HG03135 (cell line): ENCODE results near the gene EXOC3L1.

Source experiments
- ATAC-seq: cut with Tn5 transposase; IDR thresholded peaks from one replicate; pipeline ENCODE4 v1.9.1; 2021; ENCODE audit warnings: mild to moderate bottlenecking, moderate library complexity; ENCODE audit not compliant: unreplicated experiment

EXOC3L1 gene

DNA sequence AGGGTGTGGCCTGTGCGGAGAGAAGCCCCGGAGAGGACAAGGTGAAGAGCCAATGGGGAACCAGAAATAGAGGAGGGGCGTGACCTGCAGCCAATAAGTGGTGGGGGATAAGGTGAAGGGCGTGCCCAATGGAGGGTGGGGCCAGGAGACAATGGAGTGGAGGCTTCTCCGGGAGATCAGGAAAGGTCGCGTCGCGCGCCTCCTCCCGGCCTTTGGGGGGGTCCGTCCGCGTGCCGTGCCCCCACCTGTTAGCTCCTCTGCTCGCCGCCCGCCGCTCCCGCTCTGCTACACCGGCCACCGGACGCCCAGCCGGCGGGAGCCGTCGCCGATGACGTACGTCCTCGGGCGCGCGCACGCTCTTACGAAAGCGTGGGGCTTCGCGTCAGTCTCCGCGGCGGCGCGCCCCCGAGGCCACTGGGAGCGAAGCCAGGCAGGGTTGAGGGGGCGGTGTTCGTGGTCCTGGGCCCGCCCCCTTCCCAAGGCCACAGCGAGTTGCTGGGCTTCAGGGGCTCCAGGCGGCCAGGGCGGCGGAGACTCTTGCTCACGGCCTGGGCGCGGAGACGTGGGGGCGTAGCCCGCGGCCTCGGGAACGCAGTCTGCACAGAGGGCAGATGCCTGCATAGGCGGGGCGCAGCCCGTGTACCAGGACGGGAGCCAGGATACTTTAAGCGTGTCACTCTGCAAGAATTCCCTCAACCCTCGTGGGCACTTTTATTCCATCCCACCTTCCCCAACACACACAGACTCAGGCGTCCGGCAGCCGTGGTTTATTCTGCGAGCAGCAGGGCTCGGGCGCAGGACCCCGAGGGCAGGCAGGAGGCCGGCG, 6.1 kb downstream of the EXOC3L1 start, which contains the start of gene MATCAP1:
Gene MATCAP1, minus strand, starts transcription at position 337 of the 826 bp plus-strand sequence. CDS start 3,353 bp downstream, outside the sequence.
- peak; percentile 86 for ATAC-seq

- ATAC-seq = no peak
Observed at GRCh38 chr16:67183284-67183626, 6.7 kb downstream of the EXOC3L1 start.

DNA sequence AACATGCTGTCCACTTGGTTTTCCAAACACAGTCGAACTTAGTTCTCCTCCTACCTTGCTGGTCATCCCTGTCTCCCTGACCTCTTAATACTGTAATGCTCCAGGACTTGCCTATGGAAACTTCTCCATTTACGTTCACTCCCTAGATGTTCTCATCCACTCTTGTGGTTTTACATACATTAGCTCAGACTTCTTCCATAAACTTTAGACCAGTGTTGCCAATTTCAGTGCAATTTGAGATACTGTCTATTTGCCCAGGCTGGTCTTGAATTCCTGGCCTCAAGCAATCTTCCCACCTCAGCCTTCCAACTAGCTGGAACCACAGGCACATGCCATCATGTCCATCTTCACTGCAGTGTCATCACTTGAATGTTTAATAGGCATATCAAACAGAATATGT, 7.6 kb downstream of the EXOC3L1 start:
- no peak for ATAC-seq

GRCh38 chr16:67181346-67181745, 8.6 kb downstream of the EXOC3L1 start:
- no peak for ATAC-seq

DNA sequence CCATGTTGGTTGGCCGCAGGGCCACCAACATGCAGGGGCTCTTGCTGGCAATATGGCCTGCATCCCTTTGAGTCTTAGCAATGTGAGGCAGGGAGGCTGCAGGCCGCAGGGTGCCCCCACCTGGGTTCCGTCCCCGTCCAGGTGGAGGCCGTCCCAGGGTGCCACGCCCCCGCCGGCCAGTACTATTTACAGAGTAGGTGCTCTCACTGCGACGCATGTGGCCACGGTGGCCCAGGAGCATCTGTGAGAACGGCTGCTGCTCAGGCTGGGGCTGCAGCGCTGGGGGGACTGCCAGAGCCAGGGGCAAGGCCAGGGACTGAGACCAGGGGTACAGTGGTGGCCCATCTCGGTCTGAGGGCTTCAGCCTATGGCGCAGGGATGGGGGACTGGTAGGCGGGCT, 9.8 kb downstream of the EXOC3L1 start:
- no peak for ATAC-seq

DNA sequence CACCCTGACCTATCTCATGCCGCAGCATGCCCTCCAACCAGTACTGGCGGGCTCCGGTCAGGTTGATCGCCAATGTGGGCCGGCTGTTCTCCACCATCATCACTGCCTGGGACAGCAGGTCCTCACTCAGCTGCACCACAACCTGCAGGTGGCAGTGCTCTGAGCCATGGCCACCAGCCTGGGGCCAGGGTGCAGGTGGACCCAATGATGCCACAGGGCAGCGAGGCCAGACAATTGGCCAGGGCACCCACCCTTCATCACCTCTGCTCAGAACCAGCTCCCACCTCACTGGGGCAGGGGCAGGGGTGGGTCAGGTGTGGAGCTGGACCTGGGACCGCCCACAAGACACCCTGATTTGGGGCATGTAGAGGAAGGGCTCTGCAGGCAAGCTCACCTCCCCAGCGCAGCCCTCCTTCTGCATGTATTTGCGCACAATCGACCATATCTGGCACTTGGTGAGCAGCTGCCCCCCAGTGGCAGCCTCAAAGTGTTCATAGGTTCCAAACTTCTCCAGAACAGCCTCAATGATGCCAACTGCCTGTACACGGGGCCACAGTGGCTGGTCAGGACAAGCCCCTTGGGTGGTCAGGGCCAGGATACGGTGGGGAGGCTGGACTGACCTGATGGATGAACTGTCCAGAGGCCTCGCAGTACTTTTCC, 10.4 kb downstream of the EXOC3L1 start:
- ATAC-seq = no peak

GRCh38 chr16:67177743-67178699, 11.9 kb downstream of the EXOC3L1 start:
- no peak for ATAC-seq

DNA sequence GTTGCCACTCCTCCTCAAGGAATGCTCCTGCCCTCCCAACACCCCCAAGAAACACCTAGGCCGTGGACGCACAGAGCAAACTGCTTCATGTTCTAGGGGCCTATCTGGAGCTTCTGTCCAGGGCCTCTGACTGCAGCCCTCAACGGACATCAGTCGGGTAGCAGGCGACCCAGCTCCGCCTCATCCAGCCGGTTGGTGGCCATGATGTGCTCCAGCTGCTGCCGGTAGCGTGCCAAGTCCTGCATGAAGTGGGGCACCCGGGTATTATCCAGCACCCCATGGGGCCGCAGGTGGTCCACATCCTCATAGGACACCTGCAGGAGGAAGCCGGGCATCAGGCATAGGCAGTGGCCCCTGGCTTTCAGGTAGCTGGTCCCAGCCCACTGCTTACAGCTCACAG, 13.3 kb downstream of the EXOC3L1 start:
- ATAC-seq = no peak

GRCh38 chr16:67174706-67175231, 15.2 kb downstream of the EXOC3L1 start:
- ATAC-seq = no peak

DNA sequence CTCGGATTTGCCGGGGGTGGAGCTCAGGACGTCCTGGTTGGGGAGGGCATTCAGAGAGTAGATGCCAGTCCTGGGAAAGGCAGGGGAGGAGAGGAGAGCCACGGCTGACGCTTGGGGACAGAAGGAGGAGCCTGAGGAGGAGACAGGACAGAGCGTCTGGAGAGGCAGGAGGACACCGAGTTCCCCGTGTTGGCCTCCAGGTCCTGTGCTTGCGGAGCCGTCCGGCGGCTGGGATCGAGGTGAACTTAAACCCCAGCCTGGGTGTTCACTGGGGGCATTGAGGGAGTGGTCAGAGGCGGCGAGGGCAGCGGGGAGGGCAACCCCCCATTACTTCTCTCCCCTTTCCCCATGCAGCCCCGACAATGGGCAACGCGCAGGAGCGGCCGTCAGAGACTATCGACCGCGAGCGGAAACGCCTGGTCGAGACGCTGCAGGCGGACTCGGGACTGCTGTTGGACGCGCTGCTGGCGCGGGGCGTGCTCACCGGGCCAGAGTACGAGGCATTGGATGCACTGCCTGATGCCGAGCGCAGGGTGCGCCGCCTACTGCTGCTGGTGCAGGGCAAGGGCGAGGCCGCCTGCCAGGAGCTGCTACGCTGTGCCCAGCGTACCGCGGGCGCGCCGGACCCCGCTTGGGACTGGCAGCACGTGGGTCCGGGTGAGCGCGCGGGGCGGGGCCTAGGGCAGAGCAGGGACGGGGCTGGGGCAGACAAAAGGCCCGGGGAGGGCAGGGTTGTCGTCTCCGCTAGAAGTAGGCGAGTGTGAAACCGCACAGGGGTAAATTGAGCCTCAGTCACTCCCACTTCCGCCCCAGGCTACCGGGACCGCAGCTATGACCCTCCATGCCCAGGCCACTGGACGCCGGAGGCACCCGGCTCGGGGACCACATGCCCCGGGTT, 15.9 kb downstream of the EXOC3L1 start:
- ATAC-seq = no peak

DNA sequence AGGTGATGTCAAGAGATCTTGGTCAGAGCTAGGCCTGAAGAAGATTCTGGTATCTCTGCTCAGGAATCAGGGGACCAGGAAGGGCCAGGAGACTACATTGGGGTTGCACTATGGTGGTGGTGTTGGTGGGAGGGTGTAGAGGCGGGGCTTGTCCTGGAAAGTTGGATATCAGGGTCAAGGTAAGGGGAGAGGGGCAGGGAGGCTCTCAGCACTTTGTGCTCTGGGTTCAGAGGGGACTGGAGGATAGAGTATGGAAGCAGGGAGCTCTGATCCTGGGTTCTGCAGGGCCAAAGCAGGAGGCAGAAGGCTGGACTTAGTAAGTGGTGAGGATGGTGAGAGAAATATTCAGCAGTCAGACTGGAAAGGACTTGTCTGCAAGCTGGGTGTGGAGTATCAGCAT, 16.6 kb downstream of the EXOC3L1 start:
- ATAC-seq = no peak

GRCh38 chr16:67170949-67171649, 18.8 kb downstream of the EXOC3L1 start:
- ATAC-seq = peak; percentile 20

DNA sequence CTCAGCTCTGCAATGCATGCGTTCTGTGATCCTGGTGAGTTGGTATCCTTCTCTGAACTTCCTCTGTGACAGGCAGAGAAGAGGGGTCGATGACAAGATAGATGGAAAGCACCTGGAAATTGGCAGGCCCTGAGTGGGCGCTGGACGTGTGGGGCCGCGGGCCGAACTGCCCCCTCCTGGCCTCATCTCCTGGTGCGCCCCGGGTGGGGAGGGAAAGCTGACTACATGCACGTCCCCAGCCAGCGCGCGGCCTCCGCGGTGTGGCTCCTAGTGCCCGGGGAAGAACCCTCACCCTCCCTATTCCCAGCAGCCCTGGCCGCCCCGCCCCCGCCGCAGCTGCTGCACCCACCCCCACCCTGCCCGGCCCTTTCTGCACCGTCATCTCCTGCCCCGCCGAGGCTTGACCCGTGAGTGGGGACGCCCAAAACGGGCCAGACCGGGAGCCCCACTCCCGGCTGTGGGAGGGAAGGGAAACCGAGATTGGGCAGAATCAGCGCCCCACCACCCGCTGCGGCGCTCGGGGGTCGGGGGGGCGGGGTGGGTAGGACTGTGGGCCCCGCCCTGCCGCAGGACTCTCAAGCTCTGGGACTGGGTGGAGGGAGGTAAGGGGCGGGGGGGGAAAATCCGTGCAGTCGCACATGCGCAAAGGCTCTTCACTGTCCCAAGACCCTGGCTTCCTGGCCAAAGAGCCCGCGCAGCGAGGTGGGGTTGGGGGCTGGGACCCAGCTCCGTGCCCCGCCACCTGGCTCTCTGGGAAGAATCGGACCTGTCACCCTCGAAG, 19.6 kb downstream of the EXOC3L1 start, which contains the start of gene NOL3:
Gene NOL3, plus strand, starts transcription at position 371 of the 781 bp plus-strand sequence.
- peak; percentile 39 for ATAC-seq

DNA sequence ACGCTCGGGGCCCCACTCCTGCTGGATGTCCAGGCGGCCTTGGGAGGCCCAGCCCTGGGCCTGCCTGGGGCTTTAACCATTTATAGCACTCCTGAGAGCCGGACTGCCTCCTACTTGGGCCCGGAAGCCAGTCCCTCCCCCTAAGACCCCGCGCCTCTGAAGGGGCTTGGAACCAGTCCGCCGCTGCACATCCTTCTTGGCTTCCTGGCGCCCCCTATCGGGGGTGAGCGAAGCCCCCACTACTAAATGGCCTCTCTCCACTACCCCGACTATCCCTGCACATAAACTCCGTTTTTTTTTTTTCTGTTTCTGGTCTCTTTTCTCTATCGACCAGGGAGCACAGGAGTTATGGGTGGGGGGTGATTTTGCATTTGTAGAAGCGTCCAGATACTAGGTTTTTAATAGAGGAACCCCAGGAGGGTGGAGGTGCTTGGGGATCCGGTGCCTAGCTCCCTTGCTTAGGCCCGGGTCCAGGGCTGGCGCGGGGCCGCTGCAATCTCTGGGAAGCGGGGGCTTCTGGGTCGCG, 20.2 kb downstream of the EXOC3L1 start:
- no peak for ATAC-seq

- no peak for ATAC-seq
Observed at GRCh38 chr16:67169011-67169451, 20.9 kb downstream of the EXOC3L1 start.

GRCh38 chr16:67167588-67167987, 22.3 kb downstream of the EXOC3L1 start:
- no peak for ATAC-seq

GRCh38 chr16:67166598-67167168, 23.3 kb downstream of the EXOC3L1 start:
- ATAC-seq = no peak

DNA sequence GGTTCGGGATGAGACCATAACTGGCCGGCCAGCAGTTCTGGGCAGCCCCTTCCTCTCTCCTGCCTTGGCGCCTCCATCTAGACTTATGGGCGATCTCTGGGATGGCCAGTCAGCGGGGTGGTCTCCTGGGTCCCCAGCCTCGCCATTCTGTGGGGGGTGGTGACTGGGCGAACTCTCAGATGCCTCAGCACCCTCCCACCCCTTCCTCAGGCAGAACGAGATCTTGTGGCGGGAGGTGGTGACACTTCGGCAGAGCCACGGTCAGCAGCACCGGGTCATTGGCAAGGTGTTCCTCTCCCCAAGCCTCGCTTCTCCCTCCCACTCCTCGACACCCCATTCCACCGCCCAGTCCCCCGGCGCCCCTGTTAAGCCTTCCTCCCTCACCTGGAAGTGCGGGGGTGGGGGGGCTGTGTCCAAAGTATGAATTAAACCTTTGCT, 23.8 kb downstream of the EXOC3L1 start:
- ATAC-seq = no peak
